Measurements from ENCODE around the gene PHF2. TPM values are rescaled to one million over a fixed set of nuclear protein-coding genes. Genes with fewer than 3 reads are reported as not detected.

PHF2 gene
- total and polyA plus RNA-seq, 2 donors (not counting 1 experiment from before 2014, with no cell fraction given): 11.0 to 28.8 TPM

- no peak overlapping the region for H3K4me2 ChIP-seq (replicated peaks; ENCODE audit: low read depth, low read length, poor library complexity, severe bottlenecking)
- POLR2A ChIA-PET: no interaction called here
- H3K4me3 ChIP-seq (ENCODE audit: control extremely low read depth in 1 of 5, extremely low read depth in 1 of 5, insufficient read depth in 1 of 5, low read depth in 2 of 5, low read length in 4 of 5): no peak overlapping the region
- 84% methylated on average over 4 of the region's 4 CpGs for WGBS (ENCODE audit: insufficient coverage)
- H3K36me3 ChIP-seq (replicated peaks in 1 of 2; ENCODE audit: control extremely low read depth in 1 of 2, control insufficient read depth in 1 of 2, extremely low read depth in 1 of 2, insufficient read depth in 2 of 2, low read length in 1 of 2): no peaks in the 10 kb centered on the region
- peaks cover 51% of the 10 kb centered on the region for H4K20me1 ChIP-seq (ENCODE audit: control insufficient read depth, insufficient read depth, low read length, poor library complexity, severe bottlenecking)
- no peak for TF ChIP-seq CTCF (IDR thresholded peaks at IDR 0.05)
- no peak for TF ChIP-seq EZH2 (IDR thresholded peaks at IDR 0.05; ENCODE audit: borderline replicate concordance, insufficient read depth, low read depth, low read length, poor library complexity, severe bottlenecking)
- ATAC-seq (ENCODE audit: low read depth) (no peak), DNase-seq (no peak)
- H3K27me3 ChIP-seq (replicated peaks in 1 of 4; ENCODE audit: control extremely low read depth in 1 of 4, control insufficient read depth in 3 of 4, insufficient read depth in 4 of 4, low read length in 3 of 4): no peaks in the 10 kb centered on the region
- Mint-ChIP-seq H3K9me3 (ENCODE audit: insufficient read depth) (no peaks in the 10 kb centered on the region), H3K27ac (no peak overlapping the region), H3K27me3 (no peaks in the 10 kb centered on the region), H3K4me1 (peaks cover 15% of the 10 kb centered on the region), H3K4me3 (no peak overlapping the region)
- no peak overlapping the region for H3K27ac ChIP-seq (ENCODE audit: low read length in 2 of 2)
- CTCF ChIA-PET: no interaction called here
- H3K9me3 ChIP-seq (ENCODE audit: control extremely low read depth in 1 of 3, control insufficient read depth in 2 of 3, insufficient read depth in 1 of 3, low read length in 2 of 3): peaks cover 0 to 4% (median 0%) of the 10 kb centered on the region in 3 donors
- no peak overlapping the region for H3K9ac ChIP-seq (ENCODE audit: low read length)
- H3K79me2 ChIP-seq (ENCODE audit: control insufficient read depth, insufficient read depth, low read length): peaks cover 72% of the 10 kb centered on the region
- no peak overlapping the region for H2AFZ ChIP-seq (ENCODE audit: insufficient read depth, low read depth, low read length, poor library complexity, severe bottlenecking)
- no peaks in the 10 kb centered on the region for H3K4me1 ChIP-seq (ENCODE audit: control insufficient read depth in 2 of 2, insufficient read depth in 2 of 2, low read length in 2 of 2)
- intact Hi-C loops (cut with micrococcal nuclease): no loop called here
These were observed 45.5 kb downstream of the PHF2 start for GRCh38 chr9:93621922-93622321.

- peaks cover 71% of the 10 kb centered on the region for H3K79me2 ChIP-seq (ENCODE audit: control insufficient read depth, insufficient read depth, low read length)
- H3K27ac Mint-ChIP-seq: no peak overlapping the region
- H3K36me3 ChIP-seq (replicated peaks in 1 of 2; ENCODE audit: control extremely low read depth in 1 of 2, control insufficient read depth in 1 of 2, extremely low read depth in 1 of 2, insufficient read depth in 2 of 2, low read length in 1 of 2): no peaks in the 10 kb centered on the region
- no peaks in the 10 kb centered on the region for H3K4me1 ChIP-seq (ENCODE audit: control insufficient read depth in 2 of 2, insufficient read depth in 2 of 2, low read length in 2 of 2)
- H4K20me1 ChIP-seq (ENCODE audit: control insufficient read depth, insufficient read depth, low read length, poor library complexity, severe bottlenecking): peaks cover 52% of the 10 kb centered on the region
- no peak overlapping the region for H2AFZ ChIP-seq (ENCODE audit: insufficient read depth, low read depth, low read length, poor library complexity, severe bottlenecking)
- H3K9ac ChIP-seq (ENCODE audit: low read length): no peak overlapping the region
- peaks cover 2% of the 10 kb centered on the region for H3K9me3 Mint-ChIP-seq (ENCODE audit: insufficient read depth)
- H3K27me3 ChIP-seq (replicated peaks in 1 of 4; ENCODE audit: control extremely low read depth in 1 of 4, control insufficient read depth in 3 of 4, insufficient read depth in 4 of 4, low read length in 3 of 4): no peaks in the 10 kb centered on the region
- DNase-seq: no peak
- WGBS (ENCODE audit: insufficient coverage): 95% methylated on average over 2 of the region's 2 CpGs
- H3K27ac ChIP-seq (ENCODE audit: low read length in 2 of 2): no peak overlapping the region
- H3K4me3 ChIP-seq (ENCODE audit: control extremely low read depth in 1 of 5, extremely low read depth in 1 of 5, insufficient read depth in 1 of 5, low read depth in 2 of 5, low read length in 4 of 5): no peak overlapping the region
- TF ChIP-seq CTCF (IDR thresholded peaks at IDR 0.05) (no peak), EZH2 (IDR thresholded peaks at IDR 0.05; ENCODE audit: borderline replicate concordance, insufficient read depth, low read depth, low read length, poor library complexity, severe bottlenecking) (no peak)
- H3K9me3 ChIP-seq (ENCODE audit: control extremely low read depth in 1 of 3, control insufficient read depth in 2 of 3, insufficient read depth in 1 of 3, low read length in 2 of 3): peaks cover 0 to 7% (median 3%) of the 10 kb centered on the region in 3 donors
- intact Hi-C loops (cut with micrococcal nuclease): no loop called here
- H3K27me3 Mint-ChIP-seq: no peaks in the 10 kb centered on the region
- no peak overlapping the region for H3K4me2 ChIP-seq (replicated peaks; ENCODE audit: low read depth, low read length, poor library complexity, severe bottlenecking)
- no peak overlapping the region for H3K4me3 Mint-ChIP-seq
- ChIA-PET CTCF (no interaction called here), POLR2A (no interaction called here)
- no peak for ATAC-seq (ENCODE audit: low read depth)
- H3K4me1 Mint-ChIP-seq: peaks cover 15% of the 10 kb centered on the region
These were observed 46.3 kb downstream of the PHF2 start for GRCh38 chr9:93622691-93623090.
